Endothelial cell of umbilical vein (primary cell): ENCODE data around the gene TCEA2. TPM values are rescaled to one million over a fixed set of nuclear protein-coding genes. Genes with fewer than 3 reads are reported as not detected.
"Not testable (repeated sequence)": the region's sequence is repeated elsewhere in the genome, so short reads cannot be mapped to it uniquely, and the experiment has no call there.

Source experiments
- BruUV-seq: library from RNA; stranded (reverse); fragments of 400-500 nt; replicated peaks from 2 replicates; lab custom pipeline; 2021; lab: Mats Ljungman, UMichigan
- CTCF ChIA-PET: fragments of 300-600, 350-600 bp; sonication (Branson Sonifier 250); formaldehyde crosslinking; loops from one replicate; lab custom pipeline; 2021; ENCODE audit warnings: antibody characterized with exemption, inconsistent platforms; lab: Charles Lee
- POLR2A ChIA-PET: fragments of 300-600, 350-600 bp; sonication (Branson Sonifier 250); formaldehyde crosslinking; loops from one replicate; lab custom pipeline; 2021; ENCODE audit warnings: antibody characterized with exemption, inconsistent platforms; lab: Charles Lee
- DNase-seq: peaks from one replicate; pipeline ENCODE4 v3.0.0-alpha.2; 2011; ENCODE audit warnings: low read depth, low spot score
- FAIRE-seq: peaks from 2 replicates; lab custom pipeline; 2011; peaks lifted over from hg19 to GRCh38; lab: Jason Lieb, UNC
- H2AFZ ChIP-seq: 2 replicates; pipeline ENCODE4 v1.6.0; 2012; ENCODE audit warnings: low read depth, low read length, control low read depth, inconsistent platforms
- H3K27ac ChIP-seq: 2 replicates; pipeline ENCODE4 v1.5.1; 2011; ENCODE audit warnings: low read depth, mild to moderate bottlenecking, control low read depth, low read length, moderate library complexity; ENCODE audit not compliant: insufficient read depth
- H3K27me3 ChIP-seq, 2 experiments: 2 replicates each; pipeline versions ENCODE4 v1.6.0 to v1.6.1; 2011; ENCODE audit warnings: low read length in 2 of 2, mixed read lengths in 1 of 2; ENCODE audit not compliant: control insufficient read depth in 2 of 2, insufficient read depth in 2 of 2
- H3K36me3 ChIP-seq, 2 experiments: 2 replicates in 1 of 2; 3 replicates in 1 of 2; pipeline ENCODE4 v1.5.1; 2011; ENCODE audit warnings: low read length in 2 of 2, mild to moderate bottlenecking in 1 of 2, moderate library complexity in 1 of 2; ENCODE audit not compliant: control insufficient read depth in 2 of 2, insufficient read depth in 2 of 2; ENCODE audit errors: extremely low read depth in 1 of 2
- H3K4me1 ChIP-seq: 3 replicates; pipeline ENCODE4 v1.5.1; 2011; ENCODE audit warnings: mild to moderate bottlenecking, low read length; ENCODE audit not compliant: control insufficient read depth, insufficient read depth; ENCODE audit errors: extremely low read depth
- H3K4me2 ChIP-seq: 2 replicates; pipeline ENCODE4 v1.6.1; 2011; ENCODE audit warnings: low read length, control low read depth, mixed read lengths; ENCODE audit not compliant: insufficient read depth
- H3K4me3 ChIP-seq, 3 experiments: fragments of 200-600 bp in 1 of 3; sonication (generic), shearing (Covaris generic) in 1 of 3; replicated peaks in 1 of 3; 2 replicates each; pipeline ENCODE4 v1.5.1; 2011 to 2016; ENCODE audit warnings: control low read depth in 3 of 3, low read length in 3 of 3, mild to moderate bottlenecking in 2 of 3, inconsistent platforms in 1 of 3, low read depth in 1 of 3, moderate library complexity in 1 of 3; ENCODE audit not compliant: insufficient read depth in 1 of 3
- H3K79me2 ChIP-seq: 2 replicates; pipeline ENCODE4 v1.6.0; 2012; ENCODE audit warnings: low read length, inconsistent platforms; ENCODE audit not compliant: control insufficient read depth, insufficient read depth
- H3K9ac ChIP-seq: replicated peaks from 2 replicates; pipeline ENCODE3; 2011; ENCODE audit warnings: low read length, control low read depth; ENCODE audit not compliant: insufficient read depth; ENCODE audit errors: extremely low read depth
- H3K9me1 ChIP-seq: replicated peaks from 3 replicates; pipeline ENCODE4 v1.6.0; 2011; ENCODE audit warnings: mild to moderate bottlenecking, low read length; ENCODE audit not compliant: control insufficient read depth, insufficient read depth; ENCODE audit errors: extremely low read depth
- H3K9me3 ChIP-seq: replicated peaks from 2 replicates; pipeline ENCODE4 v1.5.1; 2012; ENCODE audit warnings: low read length, inconsistent platforms; ENCODE audit not compliant: control insufficient read depth, insufficient read depth
- H4K20me1 ChIP-seq: replicated peaks from 2 replicates; pipeline ENCODE3; 2011; ENCODE audit warnings: mild to moderate bottlenecking, low read length; ENCODE audit not compliant: control insufficient read depth, insufficient read depth; ENCODE audit errors: extremely low read depth
- CTCF ChIP-seq, 2 donors: IDR thresholded peaks; 1 replicate in 1 of 2; 2 replicates in 1 of 2; pipeline ENCODE4 v1.5.1; 2011; ENCODE audit warnings: low read length in 2 of 2, mild to moderate bottlenecking in 2 of 2, moderate library complexity in 2 of 2, control low read depth in 1 of 2, inconsistent platforms in 1 of 2, low read depth in 1 of 2; ENCODE audit not compliant: insufficient read depth in 1 of 2; ENCODE audit errors: extremely low read depth in 1 of 2
- EZH2 ChIP-seq: IDR thresholded peaks from 2 replicates; pipeline ENCODE4 v1.6.1; 2012; ENCODE audit warnings: borderline replicate concordance, low read depth, mild to moderate bottlenecking, moderate library complexity, low read length, inconsistent platforms; ENCODE audit not compliant: severe bottlenecking
- FOS ChIP-seq: IDR thresholded peaks from 2 replicates; pipeline ENCODE4 v1.6.1; 2011; ENCODE audit warnings: mild to moderate bottlenecking, low read length, moderate library complexity, borderline replicate concordance; ENCODE audit not compliant: insufficient read depth
- GATA2 ChIP-seq: IDR thresholded peaks from 2 replicates; pipeline ENCODE4 v1.7.0; 2011; ENCODE audit warnings: low read depth, mild to moderate bottlenecking, moderate library complexity, mixed read lengths, low read length; ENCODE audit not compliant: insufficient read length, insufficient read depth
- JUN ChIP-seq: IDR thresholded peaks from 2 replicates; pipeline ENCODE4 v1.6.1; 2011; ENCODE audit warnings: borderline replicate concordance, low read depth; ENCODE audit not compliant: insufficient read length, insufficient read depth
- MAX ChIP-seq: IDR thresholded peaks from 2 replicates; pipeline ENCODE4 v1.6.1; 2011; ENCODE audit not compliant: insufficient read depth, insufficient read length
- MYC ChIP-seq: IDR thresholded peaks from one replicate; pipeline ENCODE4 v1.6.1; 2011; ENCODE audit warnings: mild to moderate bottlenecking, low read depth, low read length
- POLR2A ChIP-seq: IDR thresholded peaks from 2 replicates; pipeline ENCODE4 v1.6.1; 2012; ENCODE audit warnings: low read depth, mild to moderate bottlenecking, control low read depth, low read length
- POLR2AphosphoS5 ChIP-seq: IDR thresholded peaks from 2 replicates; pipeline ENCODE4 v1.6.1; 2012; ENCODE audit warnings: low read depth, mild to moderate bottlenecking, control low read depth, low read length, moderate library complexity; ENCODE audit not compliant: insufficient read depth
- dilution Hi-C: fragments of 300-500 bp; cut with MboI; formaldehyde crosslinking; loops from one replicate; pipeline ENCODE4 v1.15.0; 2019; ENCODE audit warnings: low sequenced_read_pairs; ENCODE audit not compliant: extremely low pct_ligation_motif_present
- intact Hi-C: fragments of 100-400 bp; cut with micrococcal nuclease; formaldehyde crosslinking; loops from one replicate; pipeline ENCODE4 v1.10.0; 2022
- polyA plus RNA-seq, 4 experiments: library from polyadenylated mRNA; depleted of rRNA in 3 of 4; stranded (reverse) in 3 of 4; unstranded in 1 of 4; fragments of >200 nt; gene quantifications; 2 replicates each; pipeline versions ENCODE4 v1.2.1 to v1.2.3, GENCODE V29; 2011 to 2012; ENCODE audit warnings: missing spikeins in 1 of 4
- total RNA-seq: library from RNA; stranded (reverse); gene quantifications from 2 replicates; pipeline ENCODE4 v1.2.3, GENCODE V29; 2021

Gene TCEA2
- total and polyA plus RNA-seq, 2 donors (not counting 3 experiments of a cell fraction or from before 2014, with no cell fraction given) = 53.1 to 65.5 TPM

- H3K4me1 ChIP-seq = no peaks in the 10 kb centered on the region
- FAIRE-seq = no peak
- no TSS peak for BruUV-seq
- intact Hi-C loops = no loop called here
- POLR2A ChIA-PET = no interaction called here
- no peak overlapping the region for H3K27ac ChIP-seq
- H3K9ac ChIP-seq = no peak overlapping the region
- no peak overlapping the region for H3K4me3 ChIP-seq
- no peak for DNase-seq
- H3K9me1 ChIP-seq = no peaks in the 10 kb centered on the region
- TF ChIP-seq GATA2 (no peak), POLR2AphosphoS5 (no peak), MYC (no peak), FOS (no peak), JUN (no peak), MAX (no peak), EZH2 (no peak), CTCF (IDR thresholded peaks at IDR 0.05; ENCODE audit: extremely low read depth in 1 of 2, insufficient read depth in 1 of 2, low read depth in 1 of 2, low read length in 2 of 2) (no peak), POLR2A (no peak)
- peaks cover 2 to 4% of the 10 kb centered on the region in 2 experiments for H3K27me3 ChIP-seq
- H4K20me1 ChIP-seq = no peaks in the 10 kb centered on the region
- no peaks in the 10 kb centered on the region for H3K79me2 ChIP-seq
- CTCF ChIA-PET = interaction anchor here (0.6 to 8.0 kb wide), 3 partner anchors 32 to 78 kb away, joined by 3 to 66 read pairs (median 6); partner anchors contain the start of gene LKAAEAR1
- H3K9me3 ChIP-seq = no peaks in the 10 kb centered on the region
- dilution Hi-C loops = no loop called here
- H3K4me2 ChIP-seq = no peak overlapping the region
- no peak overlapping the region for H2AFZ ChIP-seq
- H3K36me3 ChIP-seq = no peaks in the 10 kb centered on the region
Observed at GRCh38 chr20:64116541-64117431, 53.8 kb downstream of the TCEA2 start.

DNA sequence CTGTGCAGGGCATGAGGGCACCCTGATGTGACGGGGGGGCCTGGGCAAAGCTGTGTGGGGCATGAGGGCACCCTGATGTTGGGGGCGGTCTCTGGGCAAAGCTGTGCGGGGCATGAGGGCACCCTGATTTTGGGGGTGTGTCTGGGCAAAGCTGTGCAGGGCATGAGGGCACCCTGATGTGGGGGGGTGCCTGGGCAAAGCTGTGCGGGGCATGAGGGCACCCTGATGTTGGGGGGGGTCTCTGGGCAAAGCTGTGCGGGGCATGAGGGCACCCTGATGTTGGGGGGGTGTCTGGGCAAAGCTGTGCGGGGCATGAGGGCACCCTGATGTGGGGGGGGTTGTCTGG lies 54.4 kb downstream of the TCEA2 start:
- H3K27ac ChIP-seq, H3K79me2 ChIP-seq, H3K36me3 ChIP-seq, BruUV-seq, dilution Hi-C loops, intact Hi-C loops, H3K9me1 ChIP-seq, H3K4me1 ChIP-seq, H4K20me1 ChIP-seq, POLR2A ChIA-PET, H3K9me3 ChIP-seq, H2AFZ ChIP-seq, DNase-seq, FAIRE-seq, H3K27me3 ChIP-seq, H3K9ac ChIP-seq, H3K4me2 ChIP-seq, H3K4me3 ChIP-seq: not testable (repeated sequence)
- CTCF ChIA-PET = interaction anchor here (1.6 to 8.0 kb wide), 2 partner anchors 33 to 78 kb away, joined by 6 to 66 read pairs; partner anchors contain the start of gene LKAAEAR1
